Measurements from ENCODE around the gene KDELR3. TPM values are rescaled to one million over a fixed set of nuclear protein-coding genes. Genes with fewer than 3 reads are reported as not detected.

KDELR3 gene
- total RNA-seq, 1 donor from 2014 or later, result 10.6 TPM

DNA sequence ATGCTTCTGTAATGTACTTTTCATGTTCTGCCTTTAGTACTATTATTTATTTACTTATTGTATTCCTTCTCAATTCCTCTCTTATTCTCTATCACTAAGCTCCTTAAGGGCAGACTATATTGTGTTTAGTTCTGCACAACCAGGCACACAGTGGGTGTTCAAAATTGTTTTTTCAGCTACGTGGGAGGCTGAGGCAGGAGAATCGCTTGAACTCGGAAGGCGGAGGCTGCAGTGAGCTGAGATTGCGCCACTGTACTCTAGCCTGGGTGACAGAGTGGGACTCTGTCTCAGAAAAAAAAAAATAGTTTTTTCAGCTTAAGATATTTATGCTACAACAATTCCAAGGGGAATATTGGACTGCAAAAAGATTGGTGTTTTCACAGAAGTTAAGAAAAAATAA, 55.6 kb downstream of the KDELR3 start:
- Mint-ChIP-seq H3K4me3 (no peak overlapping the region), H3K9me3 (no peaks in the 10 kb centered on the region), H3K36me3 (no peaks in the 10 kb centered on the region), H3K27ac (no peak overlapping the region), H3K27me3 (no peaks in the 10 kb centered on the region), H3K4me1 (ENCODE audit: unreplicated experiment) (no peaks in the 10 kb centered on the region)
- no peak for DNase-seq (ENCODE audit: extremely low spot score, unreplicated experiment)
- TF ChIP-seq, protein P1, sequence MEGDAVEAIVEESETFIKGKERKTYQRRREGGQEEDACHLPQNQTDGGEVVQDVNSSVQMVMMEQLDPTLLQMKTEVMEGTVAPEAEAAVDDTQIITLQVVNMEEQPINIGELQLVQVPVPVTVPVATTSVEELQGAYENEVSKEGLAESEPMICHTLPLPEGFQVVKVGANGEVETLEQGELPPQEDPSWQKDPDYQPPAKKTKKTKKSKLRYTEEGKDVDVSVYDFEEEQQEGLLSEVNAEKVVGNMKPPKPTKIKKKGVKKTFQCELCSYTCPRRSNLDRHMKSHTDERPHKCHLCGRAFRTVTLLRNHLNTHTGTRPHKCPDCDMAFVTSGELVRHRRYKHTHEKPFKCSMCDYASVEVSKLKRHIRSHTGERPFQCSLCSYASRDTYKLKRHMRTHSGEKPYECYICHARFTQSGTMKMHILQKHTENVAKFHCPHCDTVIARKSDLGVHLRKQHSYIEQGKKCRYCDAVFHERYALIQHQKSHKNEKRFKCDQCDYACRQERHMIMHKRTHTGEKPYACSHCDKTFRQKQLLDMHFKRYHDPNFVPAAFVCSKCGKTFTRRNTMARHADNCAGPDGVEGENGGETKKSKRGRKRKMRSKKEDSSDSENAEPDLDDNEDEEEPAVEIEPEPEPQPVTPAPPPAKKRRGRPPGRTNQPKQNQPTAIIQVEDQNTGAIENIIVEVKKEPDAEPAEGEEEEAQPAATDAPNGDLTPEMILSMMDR (conservative IDR thresholded peaks at IDR 0.05), result no peak

GRCh38 chr22:38524429-38524828, 56.5 kb downstream of the KDELR3 start:
- Mint-ChIP-seq H3K4me1 (ENCODE audit: unreplicated experiment) (no peaks in the 10 kb centered on the region), H3K9me3 (no peaks in the 10 kb centered on the region), H3K27me3 (no peaks in the 10 kb centered on the region), H3K27ac (no peak overlapping the region), H3K36me3 (no peaks in the 10 kb centered on the region), H3K4me3 (no peak overlapping the region)
- TF ChIP-seq, protein P1 (conservative IDR thresholded peaks at IDR 0.05), result no peak
- no peak for DNase-seq (ENCODE audit: extremely low spot score, unreplicated experiment)

DNA sequence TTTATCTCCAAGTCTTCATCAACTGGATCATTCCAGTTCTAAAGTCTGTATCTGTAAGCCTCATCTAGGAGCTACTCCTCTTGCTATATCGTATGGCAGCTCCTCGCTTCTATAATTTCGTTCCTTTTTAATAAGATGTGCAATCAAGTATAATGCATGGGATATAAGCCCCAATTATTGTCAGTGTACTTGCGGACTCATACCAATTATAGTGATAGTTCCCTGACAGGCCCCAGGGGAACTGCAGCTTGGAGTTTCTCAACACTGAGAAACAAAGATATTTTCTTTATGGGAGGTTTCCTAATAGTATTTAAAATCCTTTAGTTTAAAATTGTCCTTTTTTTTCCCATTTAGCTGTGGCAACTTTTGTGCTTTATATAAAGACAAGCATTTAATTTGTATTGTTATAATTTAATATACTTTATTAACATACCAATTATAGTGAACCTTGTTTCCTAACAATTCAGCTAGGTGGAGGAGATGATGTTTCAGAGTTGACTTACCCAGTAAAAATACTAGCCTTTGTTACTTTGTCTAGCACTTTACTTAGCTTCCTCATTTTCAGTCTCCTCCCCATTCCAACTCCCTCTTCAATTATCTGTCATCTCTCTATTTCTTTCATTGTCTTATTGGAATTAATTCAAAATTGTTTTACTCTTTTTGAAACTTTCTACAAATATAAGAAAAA, 63.5 kb downstream of the KDELR3 start:
- no peak overlapping the region for H3K4me3 Mint-ChIP-seq
- TF ChIP-seq, protein P1 (conservative IDR thresholded peaks at IDR 0.05), result no peak

More for the DNA sequence above, 63.5 kb downstream of the KDELR3 start:
- no peaks in the 10 kb centered on the region for H3K9me3 Mint-ChIP-seq
- no peak overlapping the region for H3K27ac Mint-ChIP-seq
- H3K36me3 Mint-ChIP-seq, result no peaks in the 10 kb centered on the region
- H3K27me3 Mint-ChIP-seq, result no peaks in the 10 kb centered on the region
- no peak for DNase-seq (ENCODE audit: extremely low spot score, unreplicated experiment)
- H3K4me1 Mint-ChIP-seq (ENCODE audit: unreplicated experiment), result no peaks in the 10 kb centered on the region

Other genes starting within 250 kb of the KDELR3 start
- 66.7 and 83.3 TPM in 2 replicates for gene TMEM184B, start 195.1 kb upstream of the KDELR3 start, total RNA-seq (ENCODE audit: low replicate concordance)
- gene CSNK1E, start 150.7 kb upstream of the KDELR3 start, total RNA-seq (ENCODE audit: low replicate concordance), result 199 and 219 TPM in 2 replicates
- gene KCNJ4, start 12.9 kb upstream of the KDELR3 start, total RNA-seq (ENCODE audit: low replicate concordance), result 1.3 and 2.0 TPM in 2 replicates
- 377 and 531 TPM in 2 replicates for gene DDX17, start 38.2 kb downstream of the KDELR3 start, total RNA-seq (ENCODE audit: low replicate concordance)
- gene DMC1, start 102.1 kb downstream of the KDELR3 start, total RNA-seq (ENCODE audit: low replicate concordance), result 2.5 and 5.6 TPM in 2 replicates
- 5.0 and 11.2 TPM in 2 replicates for gene FAM227A, start 188.3 kb downstream of the KDELR3 start, total RNA-seq (ENCODE audit: low replicate concordance)
- gene CBY1, start 188.5 kb downstream of the KDELR3 start, total RNA-seq (ENCODE audit: low replicate concordance), result 48.9 and 53.5 TPM in 2 replicates
- gene TOMM22, start 213.9 kb downstream of the KDELR3 start, total RNA-seq (ENCODE audit: low replicate concordance), result 80.8 and 91.6 TPM in 2 replicates
- gene JOSD1, start 232.8 kb downstream of the KDELR3 start, total RNA-seq (ENCODE audit: low replicate concordance), result 43.4 and 51.8 TPM in 2 replicates
- 47.1 and 60.1 TPM in 2 replicates for gene GTPBP1, start 237.8 kb downstream of the KDELR3 start, total RNA-seq (ENCODE audit: low replicate concordance)

Measured in type B pancreatic cell (in vitro differentiated cells).